Measurements from ENCODE around the gene AKT2. TPM values are rescaled to one million over a fixed set of nuclear protein-coding genes. Genes with fewer than 3 reads are reported as not detected.
A peak's percentile ranks its signal among the peaks of the same experiment; 100 is the strongest.

The AKT2 gene
- total RNA-seq, 1 experiment from 2014 or later = 149 TPM

- POLR2A ChIA-PET (ENCODE audit: unreplicated experiment) = no interaction called here
These were observed 22.7 kb downstream of the AKT2 start for GRCh38 chr19:40262422-40262821.

GRCh38 chr19:40261631-40262030 is 23.5 kb downstream of the AKT2 start:
- H3K79me2 ChIP-seq (ENCODE audit: low read depth) = peaks cover 32% of the 10 kb centered on the region
- intact Hi-C loops (cut with micrococcal nuclease; ENCODE audit: unreplicated experiment) = no loop called here
- TF ChIP-seq EZH2 (IDR thresholded peaks at IDR 0.05; ENCODE audit: low read depth) (no peak), CTCF (conservative IDR thresholded peaks at IDR 0.05) (no peak)
- no peaks in the 10 kb centered on the region for H3K36me3 ChIP-seq (ENCODE audit: low read depth)
- no peak for DNase-seq
- POLR2A ChIA-PET (ENCODE audit: unreplicated experiment) = no interaction called here
- H3K27ac ChIP-seq = no peak overlapping the region
- BruUV-seq (replicated peaks) = no TSS peak
- H3K9me3 ChIP-seq (ENCODE audit: insufficient read depth, low read depth) = no peaks in the 10 kb centered on the region
- H3K9me2 ChIP-seq (ENCODE audit: insufficient read depth) = no peaks in the 10 kb centered on the region
- H3K4me3 ChIP-seq = no peak overlapping the region
- no peak overlapping the region for H3K4me2 ChIP-seq
- H3F3A ChIP-seq (ENCODE audit: insufficient read depth, low read depth) = peaks cover 28% of the 10 kb centered on the region; the same call in 1 of the 2 replicates
- H4K20me1 ChIP-seq (ENCODE audit: insufficient read depth) = peaks cover 49% of the 10 kb centered on the region
- H3K27me3 ChIP-seq (ENCODE audit: insufficient read depth, low read depth) = no peaks in the 10 kb centered on the region
- CTCF ChIA-PET = no interaction called here
- H3K4me1 ChIP-seq (replicated peaks; ENCODE audit: insufficient read depth) = peaks cover 13% of the 10 kb centered on the region
- H2AFZ ChIP-seq = no peak overlapping the region

More at GRCh38 chr19:40262422-40262821, 22.7 kb downstream of the AKT2 start:
- no peaks in the 10 kb centered on the region for H3K36me3 ChIP-seq (ENCODE audit: low read depth)
- CTCF ChIA-PET = no interaction called here
- no peak overlapping the region for H3K27ac ChIP-seq
- H3K79me2 ChIP-seq (ENCODE audit: low read depth) = peaks cover 25% of the 10 kb centered on the region
- H3K9me2 ChIP-seq (ENCODE audit: insufficient read depth) = no peaks in the 10 kb centered on the region
- no peaks in the 10 kb centered on the region for H3K9me3 ChIP-seq (ENCODE audit: insufficient read depth, low read depth)
- no peak overlapping the region for H3K4me3 ChIP-seq
- BruUV-seq (replicated peaks) = no TSS peak
- TF ChIP-seq EZH2 (IDR thresholded peaks at IDR 0.05; ENCODE audit: low read depth) (no peak), CTCF (conservative IDR thresholded peaks at IDR 0.05) (no peak)
- no peaks in the 10 kb centered on the region for H3K27me3 ChIP-seq (ENCODE audit: insufficient read depth, low read depth)
- peaks cover 22% of the 10 kb centered on the region; the same call in 1 of the 2 replicates for H3F3A ChIP-seq (ENCODE audit: insufficient read depth, low read depth)
- no peak overlapping the region for H3K4me2 ChIP-seq
- H2AFZ ChIP-seq = no peak overlapping the region
- DNase-seq = no peak
- peaks cover 51% of the 10 kb centered on the region for H4K20me1 ChIP-seq (ENCODE audit: insufficient read depth)
- intact Hi-C loops (cut with micrococcal nuclease; ENCODE audit: unreplicated experiment) = no loop called here
- peaks cover 5% of the 10 kb centered on the region for H3K4me1 ChIP-seq (replicated peaks; ENCODE audit: insufficient read depth)

- peaks cover 32% of the 10 kb centered on the region; the same call in 1 of the 2 replicates for H3F3A ChIP-seq (ENCODE audit: insufficient read depth, low read depth)
- ChIA-PET CTCF (no interaction called here), POLR2A (ENCODE audit: unreplicated experiment) (interaction anchor here (0.6 kb wide), 2 partner anchors 50 to 1678 kb away, joined by 3 to 8 read pairs; no protein-coding TSS in a partner anchor)
- H3K27ac ChIP-seq = peak overlapping the region; percentile 57
- DNase-seq = peak; percentile 91 to 96
- H3K9me2 ChIP-seq (ENCODE audit: insufficient read depth) = no peaks in the 10 kb centered on the region
- TF ChIP-seq EZH2 (IDR thresholded peaks at IDR 0.05; ENCODE audit: low read depth) = no peak
- TF ChIP-seq CTCF (conservative IDR thresholded peaks at IDR 0.05) = no peak
- peaks cover 40% of the 10 kb centered on the region for H3K79me2 ChIP-seq (ENCODE audit: low read depth)
- BruUV-seq (replicated peaks) = no TSS peak
- H3K27me3 ChIP-seq (ENCODE audit: insufficient read depth, low read depth) = no peaks in the 10 kb centered on the region
- H3K4me3 ChIP-seq = no peak overlapping the region
- no peak overlapping the region for H2AFZ ChIP-seq
- peaks cover 43% of the 10 kb centered on the region for H4K20me1 ChIP-seq (ENCODE audit: insufficient read depth)
- peaks cover 11% of the 10 kb centered on the region; the same call in 1 of the 2 replicates for H3K36me3 ChIP-seq (ENCODE audit: low read depth)
- no peaks in the 10 kb centered on the region for H3K9me3 ChIP-seq (ENCODE audit: insufficient read depth, low read depth)
- H3K4me2 ChIP-seq = peak overlapping the region; percentile 28
- H3K4me1 ChIP-seq (replicated peaks; ENCODE audit: insufficient read depth) = peaks cover 21% of the 10 kb centered on the region
- intact Hi-C loops (cut with micrococcal nuclease; ENCODE audit: unreplicated experiment) = loop anchor here (1.0 kb wide), 1 partner anchor 28 kb away; the partner anchor contains the start of gene AKT2
These were observed 28.0 kb downstream of the AKT2 start for GRCh38 chr19:40257096-40257517.

All from PC-9 (cell line).